Superior temporal gyrus (tissue), 1 donor: ENCODE measurements around the gene GAB2.
A peak's percentile ranks its signal among the peaks of the same experiment; 100 is the strongest.
"Not testable (repeated sequence)": the region's sequence is repeated elsewhere in the genome, so short reads cannot be mapped to it uniquely, and the experiment has no call there.

Source experiments
- DNase-seq: peaks from one replicate; pipeline ENCODE4 v3.0.0-alpha.2; 2016; ENCODE audit errors: extremely low spot score

GAB2 gene

GRCh38 chr11:78370406-78371172, 47.0 kb downstream of the GAB2 start:
- peak; percentile 70 for DNase-seq

- DNase-seq: no peak
Observed at GRCh38 chr11:78365381-78365792, 52.2 kb downstream of the GAB2 start.

- no peak for DNase-seq
Observed at GRCh38 chr11:78364128-78364751, 53.4 kb downstream of the GAB2 start.

GRCh38 chr11:78363024-78363619, 54.5 kb downstream of the GAB2 start:
- DNase-seq: no peak

GRCh38 chr11:78361228-78361627, 56.4 kb downstream of the GAB2 start:
- DNase-seq: no peak

GRCh38 chr11:78359921-78360320, 57.7 kb downstream of the GAB2 start:
- no peak for DNase-seq

GRCh38 chr11:78357924-78358323, 59.7 kb downstream of the GAB2 start:
- not testable (repeated sequence) for DNase-seq

- DNase-seq: not testable (repeated sequence)
Observed at GRCh38 chr11:78357425-78357824, 60.2 kb downstream of the GAB2 start.

GRCh38 chr11:78355742-78356141, 61.9 kb downstream of the GAB2 start:
- DNase-seq: not testable (repeated sequence)

GRCh38 chr11:78355309-78355705, 62.3 kb downstream of the GAB2 start:
- DNase-seq: no peak

- DNase-seq: no peak
Observed at GRCh38 chr11:78354408-78355308, 63.0 kb downstream of the GAB2 start.

GRCh38 chr11:78351979-78352841, 65.4 kb downstream of the GAB2 start:
- DNase-seq: no peak

GRCh38 chr11:78351193-78351592, 66.4 kb downstream of the GAB2 start:
- DNase-seq: peak; percentile 60

- DNase-seq: peak; percentile 83
Observed at GRCh38 chr11:78350646-78351165, 66.9 kb downstream of the GAB2 start.

- DNase-seq: peak; percentile 65
Observed at GRCh38 chr11:78350091-78350645, 67.5 kb downstream of the GAB2 start.

GRCh38 chr11:78349624-78350023, 68.0 kb downstream of the GAB2 start:
- DNase-seq: peak; percentile 77

- no peak for DNase-seq
Observed at GRCh38 chr11:78349114-78349513, 68.5 kb downstream of the GAB2 start.

GRCh38 chr11:78347956-78348355, 69.7 kb downstream of the GAB2 start:
- DNase-seq: no peak

- no peak for DNase-seq
Observed at GRCh38 chr11:78346799-78347198, 70.8 kb downstream of the GAB2 start.

GRCh38 chr11:78345450-78345849, 72.2 kb downstream of the GAB2 start:
- DNase-seq: peak; percentile 64
